ENCODE measurements around the gene KRTAP15-1. TPM values are rescaled to one million over a fixed set of nuclear protein-coding genes. Genes with fewer than 3 reads are reported as not detected.

Gene KRTAP15-1
- total RNA-seq, 1 experiment from 2014 or later, result not detected

DNA sequence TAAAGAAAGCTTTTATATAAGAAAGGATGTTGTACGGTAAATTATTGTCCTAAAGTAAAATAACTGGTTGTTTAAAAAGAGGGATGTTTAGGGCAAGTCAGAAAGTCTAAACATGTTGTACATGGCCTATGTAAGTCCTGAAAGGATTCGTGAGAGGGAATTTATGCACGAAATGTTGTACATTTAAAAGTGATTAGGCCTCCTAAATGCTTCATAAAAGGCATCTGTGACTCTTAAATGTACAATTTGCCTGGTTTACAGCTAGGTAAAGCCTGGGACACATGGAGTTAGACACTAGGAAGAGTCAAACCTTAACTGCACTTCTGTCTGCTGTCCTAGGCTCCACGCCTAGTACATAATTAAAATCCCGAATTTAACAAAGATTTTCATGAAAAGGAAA, 24.1 kb upstream of the KRTAP15-1 start:
- no peak overlapping the region for H3K23ac ChIP-seq (ENCODE audit: insufficient read length, low read depth, low read length)
- H3K56ac ChIP-seq (ENCODE audit: insufficient read length, low read depth, low read length), result no peak overlapping the region
- no CpG with 5 or more reads among the region's 5 CpGs for WGBS (ENCODE audit: extremely low coverage, insufficient read length, low lambda C conversion rate)
- H4K8ac ChIP-seq (replicated peaks; ENCODE audit: insufficient read length, low read depth, low read length), result no peak overlapping the region
- H2BK120ac ChIP-seq (ENCODE audit: low read depth, low read length, poor library complexity, severe bottlenecking), result no peak overlapping the region
- peaks cover 3 to 26% (median 4%) of the 10 kb centered on the region in 3 experiments; a peak in 6 of 7 replicates for H3K36me3 Mint-ChIP-seq (ENCODE audit: insufficient read depth in 1 of 3, low read depth in 3 of 3)
- no peak overlapping the region for H3K4ac ChIP-seq (ENCODE audit: low read depth, low read length)
- no peak overlapping the region for H3K4me3 Mint-ChIP-seq
- no peak overlapping the region for H3K18ac ChIP-seq (ENCODE audit: insufficient read length, low read depth, low read length)
- H3K79me1 ChIP-seq (ENCODE audit: insufficient read depth, low read depth, low read length, poor library complexity, severe bottlenecking), result no peaks in the 10 kb centered on the region
- H4K91ac ChIP-seq (ENCODE audit: insufficient read length, low read depth, low read length), result no peak overlapping the region
- H2BK15ac ChIP-seq (ENCODE audit: low read depth, low read length), result no peak overlapping the region
- DNase-seq, result no peak
- no peaks in the 10 kb centered on the region for H3K27me3 ChIP-seq (ENCODE audit: insufficient read depth, low read length)
- no peak overlapping the region for H3K27ac ChIP-seq (ENCODE audit: insufficient read length, low read depth, low read length)
- H3K9me3 ChIP-seq (ENCODE audit: control insufficient read depth, low read depth, low read length), result peaks cover 7% of the 10 kb centered on the region
- TF ChIP-seq, protein P1, sequence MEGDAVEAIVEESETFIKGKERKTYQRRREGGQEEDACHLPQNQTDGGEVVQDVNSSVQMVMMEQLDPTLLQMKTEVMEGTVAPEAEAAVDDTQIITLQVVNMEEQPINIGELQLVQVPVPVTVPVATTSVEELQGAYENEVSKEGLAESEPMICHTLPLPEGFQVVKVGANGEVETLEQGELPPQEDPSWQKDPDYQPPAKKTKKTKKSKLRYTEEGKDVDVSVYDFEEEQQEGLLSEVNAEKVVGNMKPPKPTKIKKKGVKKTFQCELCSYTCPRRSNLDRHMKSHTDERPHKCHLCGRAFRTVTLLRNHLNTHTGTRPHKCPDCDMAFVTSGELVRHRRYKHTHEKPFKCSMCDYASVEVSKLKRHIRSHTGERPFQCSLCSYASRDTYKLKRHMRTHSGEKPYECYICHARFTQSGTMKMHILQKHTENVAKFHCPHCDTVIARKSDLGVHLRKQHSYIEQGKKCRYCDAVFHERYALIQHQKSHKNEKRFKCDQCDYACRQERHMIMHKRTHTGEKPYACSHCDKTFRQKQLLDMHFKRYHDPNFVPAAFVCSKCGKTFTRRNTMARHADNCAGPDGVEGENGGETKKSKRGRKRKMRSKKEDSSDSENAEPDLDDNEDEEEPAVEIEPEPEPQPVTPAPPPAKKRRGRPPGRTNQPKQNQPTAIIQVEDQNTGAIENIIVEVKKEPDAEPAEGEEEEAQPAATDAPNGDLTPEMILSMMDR (conservative IDR thresholded peaks at IDR 0.05), result no peak
- no peak overlapping the region for H4K5ac ChIP-seq (ENCODE audit: insufficient read length, low read depth, low read length)
- no peak overlapping the region for H3K4me2 ChIP-seq (ENCODE audit: insufficient read depth, insufficient read length, low read length)
- H3T11ph ChIP-seq (ENCODE audit: low read length), result no peak overlapping the region
- H3K4me1 ChIP-seq (ENCODE audit: insufficient read depth, low read length), result no peaks in the 10 kb centered on the region
- no peak overlapping the region for H3K27ac Mint-ChIP-seq
- H4K20me1 ChIP-seq (ENCODE audit: control insufficient read depth, insufficient read depth, insufficient read length), result no peaks in the 10 kb centered on the region
- H3K27me3 Mint-ChIP-seq (ENCODE audit: low read depth), result no peaks in the 10 kb centered on the region; the same call in 1 of the 2 replicates
- no peak overlapping the region for H2BK20ac ChIP-seq (ENCODE audit: low read depth, low read length, poor library complexity, severe bottlenecking)
- H3K79me2 ChIP-seq (ENCODE audit: insufficient read depth, low read length), result no peaks in the 10 kb centered on the region
- H2AK5ac ChIP-seq (ENCODE audit: insufficient read length, low read length), result no peak overlapping the region
- H2BK12ac ChIP-seq (ENCODE audit: insufficient read length, low read depth, low read length), result no peak overlapping the region
- no peak overlapping the region for H3K9ac ChIP-seq (ENCODE audit: extremely low read depth, insufficient read length, low read length)
- H3K4me1 Mint-ChIP-seq, result no peaks in the 10 kb centered on the region
- H2AFZ ChIP-seq (ENCODE audit: low read length), result no peak overlapping the region
- no peak overlapping the region for H3K14ac ChIP-seq (ENCODE audit: insufficient read depth, low read length)
- no peak overlapping the region for H2BK5ac ChIP-seq (ENCODE audit: insufficient read length, low read length)
- peaks cover 22 to 35% of the 10 kb centered on the region in 2 experiments for H3K9me3 Mint-ChIP-seq
- H3K23me2 ChIP-seq (ENCODE audit: insufficient read length, low read depth, low read length, poor library complexity, severe bottlenecking), result no peaks in the 10 kb centered on the region

All from H9 (cell line).